ENCODE results near the gene NSD2.
"Not testable (repeated sequence)": the region's sequence is repeated elsewhere in the genome, so short reads cannot be mapped to it uniquely, and the experiment has no call there.

The NSD2 gene

DNA sequence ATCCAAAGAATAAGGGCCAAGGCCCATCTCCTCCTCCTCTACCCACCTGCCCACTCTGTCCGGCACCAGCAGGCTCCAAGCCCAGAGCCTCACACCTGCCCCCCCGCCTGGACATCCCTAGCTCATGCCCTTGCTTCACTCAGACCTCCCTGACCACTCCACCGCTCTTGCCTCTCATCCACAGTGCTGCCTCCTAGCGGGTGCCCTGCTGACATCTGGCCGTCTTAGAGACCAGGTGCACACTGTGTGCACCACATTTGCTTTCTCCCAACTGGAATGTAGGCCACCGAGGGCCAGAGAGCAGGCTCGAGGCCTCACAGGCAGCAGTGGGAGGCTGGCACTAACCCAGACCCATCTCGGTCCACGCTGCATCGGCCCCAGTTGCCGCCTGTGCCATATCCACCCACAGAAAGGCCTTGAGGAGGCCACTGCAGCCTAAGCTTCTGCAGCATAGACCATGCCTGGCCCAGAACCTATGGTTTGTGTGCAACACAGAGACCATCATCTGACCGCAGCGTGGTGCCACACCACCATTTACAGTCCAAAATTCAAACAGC lies 28.8 kb upstream of the NSD2 start:
- no peak for DNase-seq (ENCODE audit: low spot score)

DNA sequence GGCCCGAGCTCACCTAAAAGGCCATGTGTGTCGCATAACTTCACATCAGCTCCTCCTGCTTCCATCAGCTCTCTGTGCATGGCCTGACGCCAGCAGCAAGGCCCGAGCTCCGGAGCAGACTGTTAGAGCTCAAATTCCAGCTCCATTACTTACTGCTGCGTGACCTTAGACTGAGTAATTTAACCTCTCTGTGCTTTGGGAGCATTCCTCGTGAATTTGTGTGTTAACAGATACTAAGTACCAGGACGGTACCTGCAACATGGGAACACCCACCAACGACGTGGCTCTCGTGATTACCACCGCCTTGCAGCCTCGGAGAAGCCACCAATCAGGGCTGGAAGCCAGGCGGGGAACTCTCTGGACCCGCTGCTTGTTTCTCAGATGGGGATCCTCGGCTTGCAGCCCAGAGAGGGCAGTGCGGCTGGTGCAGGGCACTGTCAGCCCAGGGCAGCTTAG lies 28.2 kb upstream of the NSD2 start:
- no peak for DNase-seq (ENCODE audit: low spot score)

DNA sequence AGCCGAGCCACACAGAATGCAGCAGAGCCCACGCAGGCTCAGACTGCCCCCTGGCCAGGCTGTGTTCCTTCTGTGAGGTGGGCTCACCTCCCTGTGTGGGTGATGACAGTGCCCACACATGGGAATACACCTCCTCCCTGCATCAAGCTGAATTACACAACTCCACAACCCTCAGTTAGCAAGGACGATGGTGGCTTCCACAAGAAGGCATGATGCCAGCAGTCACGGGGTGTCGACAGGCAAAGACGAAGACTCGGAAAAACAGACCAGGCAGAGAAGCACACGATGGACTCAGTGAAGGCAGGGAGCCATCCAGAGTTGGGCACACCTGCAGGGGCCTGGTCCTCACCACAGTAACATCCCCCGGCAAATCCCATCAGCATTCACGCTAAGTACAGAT lies 27.3 kb upstream of the NSD2 start:
- DNase-seq (ENCODE audit: low spot score): no peak

DNA sequence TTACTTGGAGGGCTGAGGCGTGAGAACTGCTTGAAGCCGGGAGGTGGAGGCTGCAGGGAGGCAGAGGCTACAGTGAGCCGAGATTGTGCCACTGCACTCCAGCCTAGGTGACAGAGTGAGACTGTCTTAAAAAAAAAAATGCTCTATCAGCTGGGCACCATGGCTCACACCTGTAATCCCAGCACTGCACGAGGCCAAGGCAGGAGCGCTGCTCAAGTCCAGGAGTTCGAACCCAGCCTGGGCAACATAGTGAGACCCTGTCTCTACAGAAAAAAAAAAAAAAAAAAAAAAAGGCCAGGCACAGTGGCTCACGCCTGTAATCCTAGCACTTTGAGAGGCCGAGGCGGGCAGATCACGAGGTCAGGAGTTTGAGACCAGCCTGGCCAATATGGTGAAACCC lies 26.6 kb upstream of the NSD2 start:
- not testable (repeated sequence) for DNase-seq (ENCODE audit: low spot score)

DNA sequence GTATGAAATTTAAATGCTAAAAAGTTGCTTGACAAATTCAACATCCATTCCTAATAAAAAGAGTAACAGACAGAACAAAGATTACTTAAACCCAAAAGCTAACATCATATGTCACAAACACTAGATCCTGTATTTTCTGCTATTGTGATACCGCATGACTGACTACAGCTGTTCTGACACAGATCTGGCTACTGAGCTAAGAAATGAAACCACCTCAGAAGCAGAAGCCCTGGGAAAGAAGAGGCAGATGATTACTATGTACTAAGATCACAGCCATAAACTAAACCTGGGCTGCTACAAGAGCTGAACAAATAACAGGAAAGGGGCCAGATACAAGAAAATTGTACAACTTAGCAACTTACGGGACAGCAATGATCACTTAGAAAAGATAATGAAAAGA lies 24.6 kb upstream of the NSD2 start:
- no peak for DNase-seq (ENCODE audit: low spot score)

DNA sequence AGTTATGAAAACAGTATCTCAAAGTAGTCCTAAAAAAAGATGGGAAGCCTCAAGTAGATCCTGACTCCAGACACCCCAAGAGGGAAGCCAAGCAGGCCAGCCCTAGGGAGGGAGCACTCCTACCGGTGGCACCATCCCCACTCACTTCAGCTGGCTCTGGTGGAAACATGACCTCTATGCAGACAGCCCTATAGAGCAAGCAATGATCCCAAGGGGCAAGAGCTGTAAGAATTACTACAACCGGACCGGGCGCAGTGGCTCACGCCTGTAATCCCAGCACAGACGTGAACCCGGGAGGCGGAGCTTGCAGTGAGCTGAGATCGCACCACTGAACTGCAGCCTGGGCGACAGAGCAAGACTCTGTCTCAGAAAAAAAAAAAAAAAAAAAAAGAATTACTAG lies 20.9 kb upstream of the NSD2 start:
- no peak for DNase-seq (ENCODE audit: low spot score)

DNA sequence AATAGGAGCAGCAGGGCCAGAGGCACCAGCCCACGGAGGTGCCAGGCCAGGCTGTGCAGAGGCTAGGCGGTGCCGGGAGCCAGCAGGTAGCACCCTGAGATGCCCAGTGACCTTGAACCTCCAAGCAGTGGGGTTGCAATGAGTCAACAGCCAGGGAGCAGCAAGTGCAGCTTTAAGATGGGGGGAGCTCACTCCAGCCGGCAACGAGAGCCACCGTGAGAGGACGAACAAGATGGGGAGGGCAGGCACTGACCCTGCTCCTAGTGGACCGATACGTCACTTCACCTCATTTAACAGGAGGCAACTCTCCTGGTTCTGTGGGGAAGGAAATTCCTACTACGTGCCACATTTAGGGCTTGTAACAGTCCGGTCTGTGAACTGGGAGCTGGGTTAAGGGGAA lies 20.0 kb upstream of the NSD2 start:
- no peak for DNase-seq (ENCODE audit: low spot score)

DNA sequence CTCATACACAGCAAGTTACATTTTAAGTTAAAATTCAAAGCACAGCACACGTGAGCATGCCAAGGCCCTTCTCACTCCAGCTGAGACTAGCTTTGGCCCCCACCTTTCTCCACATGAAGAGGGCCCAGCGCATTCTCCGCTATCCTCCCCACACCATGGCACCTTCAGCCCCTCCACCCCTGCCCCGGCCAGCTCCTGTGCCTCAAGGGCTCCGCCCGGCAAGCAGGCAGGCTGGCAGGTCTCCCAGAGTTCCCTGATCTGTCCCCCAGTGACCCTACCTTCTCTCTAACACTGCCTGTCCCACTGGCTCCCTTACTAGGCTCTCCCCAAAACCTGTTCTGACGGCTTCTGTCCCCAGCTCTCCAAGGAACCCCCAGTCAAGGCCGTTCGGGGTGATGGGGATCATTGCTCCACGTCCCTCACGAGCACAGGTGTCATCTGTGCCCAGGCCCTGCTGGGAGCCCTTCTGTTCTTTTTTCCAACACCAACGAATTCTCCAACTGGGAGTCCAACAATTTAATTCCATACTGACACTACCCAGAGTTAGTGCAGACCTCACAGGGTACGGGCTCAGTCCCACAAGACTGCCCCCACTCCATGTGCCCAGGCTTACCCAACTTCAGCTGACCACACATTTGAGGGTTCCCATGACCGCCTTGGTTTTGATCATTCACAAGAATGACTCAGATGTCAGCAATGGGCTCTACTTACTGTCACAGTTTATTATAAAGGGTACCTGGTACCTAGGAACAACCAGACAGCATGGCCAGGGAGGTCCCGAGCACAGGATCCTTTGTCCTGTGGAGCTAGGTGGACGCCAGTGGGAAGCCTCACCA lies 19.4 kb upstream of the NSD2 start:
- no peak for DNase-seq (ENCODE audit: low spot score)

DNA sequence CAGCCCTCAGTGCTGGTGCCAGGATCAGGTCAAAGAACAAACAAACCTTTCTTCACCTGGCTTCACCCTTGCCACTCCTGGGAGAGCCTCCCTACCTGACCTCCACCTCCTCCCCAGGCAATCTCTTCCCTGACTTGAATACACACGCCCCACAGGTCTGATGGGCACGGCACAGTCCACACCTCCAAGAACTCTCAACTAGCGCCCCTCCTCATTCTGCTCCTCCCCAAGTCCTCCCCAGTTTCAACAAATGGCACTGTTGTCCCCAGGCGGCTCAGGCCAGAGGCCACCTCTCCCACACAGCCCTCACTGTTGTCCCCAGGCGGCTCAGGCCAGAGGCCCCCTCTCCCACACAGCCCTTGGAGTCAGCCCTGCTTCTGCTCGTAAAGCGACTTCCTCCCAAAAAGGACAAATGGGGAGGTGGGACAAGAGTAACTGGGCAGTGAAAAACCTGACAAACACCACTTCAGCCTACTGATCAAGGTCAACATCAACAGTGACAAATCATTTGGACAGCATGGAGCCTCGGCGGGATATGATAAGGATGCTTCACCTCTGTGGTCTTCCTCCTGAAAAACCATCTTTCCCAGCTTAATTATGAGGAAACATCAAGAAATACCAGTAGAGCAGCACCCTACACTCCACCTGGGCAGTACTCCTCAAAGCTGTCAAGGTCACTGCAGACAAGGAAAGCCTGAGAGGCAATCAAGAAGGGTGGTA lies 18.1 kb upstream of the NSD2 start:
- no peak for DNase-seq (ENCODE audit: low spot score)

DNA sequence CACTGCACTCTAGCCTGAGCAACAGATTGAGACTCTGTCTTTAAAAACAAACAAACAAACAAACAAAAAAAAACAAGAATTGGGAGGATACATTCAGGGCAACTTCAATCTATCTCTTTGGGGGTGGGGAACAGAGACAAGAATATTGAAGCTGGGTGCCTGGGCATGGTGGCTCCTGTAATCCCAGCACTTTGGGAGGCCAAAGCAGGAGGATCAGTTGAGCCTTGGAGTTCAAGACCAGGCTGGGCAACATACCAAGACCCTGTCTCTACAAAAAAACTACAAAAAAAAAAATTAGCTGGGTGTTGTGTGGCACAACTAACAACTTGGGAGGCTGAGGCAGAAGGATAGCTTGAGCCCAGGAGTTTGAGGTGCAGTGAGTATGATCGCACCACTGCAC lies 16.4 kb upstream of the NSD2 start:
- no peak for DNase-seq (ENCODE audit: low spot score)

DNA sequence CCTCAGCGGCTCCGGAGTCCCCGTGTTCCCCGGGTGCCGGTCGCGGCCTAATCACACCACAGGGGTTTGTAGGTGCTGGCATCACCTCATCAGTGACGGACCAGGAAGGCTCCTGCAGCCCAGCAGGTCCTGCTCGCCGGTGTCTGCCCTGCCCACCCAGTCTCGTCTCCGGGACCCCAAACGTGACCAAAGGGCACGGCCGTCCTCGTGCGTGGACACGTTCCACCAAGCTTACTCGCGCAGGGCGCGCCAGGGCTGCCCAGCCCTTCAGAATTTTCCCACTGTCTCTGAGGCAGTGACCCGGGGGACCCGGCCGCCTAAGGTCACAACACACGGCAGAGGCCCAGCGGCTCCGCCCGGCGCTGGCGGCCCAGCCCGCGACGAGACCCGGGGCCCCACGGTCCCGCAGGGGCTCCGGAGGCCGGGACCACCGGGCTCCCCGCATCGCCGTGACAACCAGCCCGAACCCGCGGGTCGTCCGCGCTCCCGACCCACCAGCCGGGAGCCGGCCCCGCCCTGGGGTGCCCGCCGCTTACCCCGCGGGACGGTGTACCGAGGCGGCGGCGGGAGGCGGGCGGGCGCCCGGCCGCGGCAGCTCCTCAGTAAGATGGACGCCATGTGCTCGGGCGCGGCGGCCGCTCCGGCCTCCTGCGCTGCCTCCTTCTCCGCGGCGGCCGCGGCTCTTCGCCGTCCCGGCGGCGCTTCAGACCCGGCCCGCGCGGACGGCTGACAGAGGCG lies 15.7 kb upstream of the NSD2 start:
- DNase-seq (ENCODE audit: low spot score): no peak

DNA sequence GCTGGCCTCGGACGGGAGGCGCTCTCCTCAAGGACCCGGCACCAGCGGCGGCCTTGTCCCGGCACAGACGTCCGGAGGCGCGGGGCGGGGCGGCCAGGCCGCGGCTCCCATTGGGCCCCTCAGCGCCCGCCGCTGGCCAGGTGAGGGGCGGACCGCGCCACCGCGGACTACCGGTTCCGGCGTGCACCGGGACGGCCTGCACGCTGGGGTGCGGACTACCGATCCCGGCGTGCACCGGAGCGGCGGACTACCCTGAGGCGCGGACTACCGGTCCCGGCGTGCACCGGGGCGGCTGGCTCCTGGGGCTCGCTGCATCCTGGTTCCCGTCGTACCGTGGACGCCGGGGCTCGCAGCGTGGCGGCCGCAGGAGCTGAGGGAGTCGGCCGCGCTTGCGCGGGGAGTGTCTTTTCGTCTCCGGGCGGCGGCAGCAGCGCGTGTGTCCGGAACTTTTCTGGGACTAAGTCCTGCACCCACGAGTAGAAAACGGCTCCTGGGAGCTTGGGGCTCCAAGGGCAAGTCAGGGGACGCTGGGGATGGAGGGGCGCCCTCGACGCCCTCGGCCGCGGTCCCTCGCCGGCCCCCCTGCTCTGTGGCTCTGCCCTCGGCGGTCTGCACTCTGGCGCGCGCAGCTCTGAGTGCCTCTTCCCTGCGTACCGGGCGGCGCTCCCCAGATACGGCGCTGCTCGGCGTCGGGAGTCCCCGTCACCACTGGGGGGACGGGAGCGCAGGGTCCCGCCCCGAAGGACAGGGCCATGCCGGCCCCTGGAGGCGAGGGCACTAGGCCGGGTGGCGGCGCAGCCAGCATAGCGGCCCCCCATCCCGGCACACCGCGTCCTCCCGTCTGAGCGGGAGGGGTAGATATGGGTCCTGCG lies 14.9 kb upstream of the NSD2 start, which contains the start of gene LETM1:
TSS of gene LETM1 (minus strand) at position 86 of the 872 bp plus-strand sequence. CDS start 206 bp downstream, outside the sequence.
- peak; percentile 93 for DNase-seq (ENCODE audit: low spot score)

DNA sequence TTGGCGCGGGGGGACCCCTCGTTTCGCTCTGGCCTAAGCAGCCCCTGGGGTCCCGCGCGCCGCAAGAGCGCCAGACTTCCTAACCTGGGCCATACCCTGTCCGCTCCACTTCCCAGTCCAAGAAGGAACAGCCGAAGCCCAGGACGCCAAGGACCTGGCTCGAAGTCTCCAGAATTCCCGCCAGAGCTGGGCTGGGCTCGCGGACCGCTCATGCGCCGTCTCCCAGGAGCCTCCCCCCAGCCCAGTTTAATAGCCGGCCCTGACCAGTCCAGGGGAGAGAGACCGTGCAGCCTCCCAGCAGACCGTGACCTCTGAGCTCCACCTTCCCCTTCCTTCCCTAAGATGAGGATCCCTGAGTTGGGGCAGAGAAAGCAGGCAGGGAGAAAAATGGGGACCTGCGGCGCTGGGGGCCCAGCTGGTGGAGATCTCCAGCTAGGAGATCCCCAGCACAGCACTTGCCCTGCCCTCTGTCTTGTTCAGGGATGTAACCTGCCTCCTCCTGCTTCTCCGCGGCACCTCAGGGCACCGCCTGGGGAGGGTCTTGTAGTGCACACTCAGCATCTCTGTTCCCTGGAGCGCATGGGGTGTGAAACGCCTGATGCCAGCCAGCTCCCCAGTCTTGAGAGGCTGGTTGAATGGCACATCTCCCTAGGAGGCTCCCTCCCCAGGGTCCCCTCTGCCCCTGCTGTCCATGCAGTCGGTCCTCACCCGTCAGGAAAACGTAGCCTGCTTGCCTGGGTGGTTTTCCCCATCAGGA lies 14.1 kb upstream of the NSD2 start:
- DNase-seq (ENCODE audit: low spot score): no peak

DNA sequence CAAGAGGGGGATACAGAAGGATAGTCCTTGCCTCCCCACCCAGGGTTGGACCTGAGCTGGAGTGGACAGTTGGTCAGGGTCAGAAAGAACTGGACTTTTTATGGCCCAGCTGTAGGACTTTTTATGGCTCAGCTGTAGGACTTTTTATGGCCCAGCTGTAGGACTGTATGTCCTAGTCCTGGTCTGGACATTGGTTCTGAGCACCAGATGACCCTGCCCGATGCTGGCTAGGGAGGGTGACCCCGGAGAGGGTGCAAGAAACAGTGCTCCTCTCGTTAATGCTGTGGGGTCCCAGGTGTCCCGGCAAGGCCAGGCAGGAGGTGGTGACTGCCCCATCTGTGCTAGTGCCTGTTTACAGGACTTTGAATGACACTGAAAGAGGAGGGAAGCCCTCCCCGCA lies 13.3 kb upstream of the NSD2 start:
- DNase-seq (ENCODE audit: low spot score): no peak

DNA sequence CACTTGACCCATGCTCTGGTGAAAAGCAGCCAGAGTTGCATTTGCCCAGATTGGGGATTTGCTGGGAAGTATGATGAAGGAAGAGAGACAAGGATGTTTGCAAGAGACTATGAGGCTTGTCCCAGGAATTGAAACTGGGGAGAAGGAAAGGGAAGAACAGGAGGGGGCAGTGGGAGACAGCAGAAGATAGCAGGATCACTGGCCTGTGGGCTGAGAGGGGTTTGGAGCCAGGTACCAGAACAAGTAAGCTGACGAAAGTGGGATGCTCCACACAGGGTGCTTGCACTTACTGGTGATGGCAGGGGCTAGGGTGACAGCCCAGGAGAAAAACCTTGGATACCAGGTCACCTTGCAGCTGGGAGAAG lies 11.8 kb upstream of the NSD2 start:
- DNase-seq (ENCODE audit: low spot score): no peak

DNA sequence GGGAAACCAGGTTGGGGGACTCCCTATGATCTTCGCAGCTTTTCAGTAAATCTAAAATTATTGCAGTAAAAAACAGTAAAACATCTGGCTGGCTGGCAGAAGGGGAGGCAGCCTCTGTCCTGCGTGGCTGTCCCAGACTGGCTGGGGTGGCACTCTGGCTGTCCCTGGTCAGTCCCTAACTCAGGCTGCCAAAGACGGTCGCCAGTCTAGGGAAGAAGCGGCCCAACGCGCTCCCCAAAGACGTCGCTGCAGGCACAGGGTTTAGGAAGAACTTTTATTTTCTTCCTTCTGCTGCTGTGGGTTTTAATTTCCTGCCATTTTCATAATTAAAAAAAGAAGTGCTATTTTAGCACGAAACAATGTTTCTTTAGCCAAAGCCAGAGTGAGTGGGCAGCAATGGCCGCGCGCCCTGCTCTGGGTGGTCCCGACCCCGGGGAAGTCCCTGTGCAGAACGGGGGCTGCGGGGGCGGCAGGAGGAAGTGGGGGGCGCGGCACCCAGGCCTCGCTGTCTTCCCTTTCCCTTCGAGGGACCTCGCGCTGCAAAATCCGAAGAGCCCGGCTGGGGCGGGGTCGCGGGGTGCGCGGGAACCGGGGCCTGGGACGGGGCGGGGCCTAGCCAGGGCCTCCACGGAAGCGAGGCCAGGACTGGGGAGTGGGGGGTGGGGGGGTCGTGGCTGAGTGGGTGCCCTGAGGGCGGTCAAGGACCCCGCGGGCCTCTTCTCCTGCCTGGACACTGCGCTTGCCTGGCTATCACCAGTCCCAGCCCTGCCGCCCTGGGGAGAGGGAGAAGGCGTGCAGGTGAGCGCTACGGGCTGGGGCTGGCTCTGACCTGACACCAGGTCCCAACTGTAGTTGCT lies 8.9 kb upstream of the NSD2 start:
- no peak for DNase-seq (ENCODE audit: low spot score)

DNA sequence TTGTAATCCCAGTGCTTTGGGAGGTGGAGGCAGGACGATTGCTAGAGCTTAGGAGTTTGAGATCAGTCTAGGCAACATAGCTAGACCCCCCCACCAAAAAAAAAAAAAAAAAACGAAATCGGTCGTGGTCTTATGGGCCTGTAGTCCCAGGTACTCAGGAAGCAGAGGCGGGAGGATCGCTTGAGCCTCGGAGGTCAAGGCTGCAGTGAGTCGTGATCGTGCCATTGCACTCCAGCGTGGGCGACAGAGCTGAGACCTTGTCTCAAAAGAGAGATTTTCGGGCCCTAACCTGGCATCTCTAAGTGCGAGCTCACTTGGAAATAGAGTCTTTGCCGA lies 8.3 kb upstream of the NSD2 start:
- no peak for DNase-seq (ENCODE audit: low spot score)

DNA sequence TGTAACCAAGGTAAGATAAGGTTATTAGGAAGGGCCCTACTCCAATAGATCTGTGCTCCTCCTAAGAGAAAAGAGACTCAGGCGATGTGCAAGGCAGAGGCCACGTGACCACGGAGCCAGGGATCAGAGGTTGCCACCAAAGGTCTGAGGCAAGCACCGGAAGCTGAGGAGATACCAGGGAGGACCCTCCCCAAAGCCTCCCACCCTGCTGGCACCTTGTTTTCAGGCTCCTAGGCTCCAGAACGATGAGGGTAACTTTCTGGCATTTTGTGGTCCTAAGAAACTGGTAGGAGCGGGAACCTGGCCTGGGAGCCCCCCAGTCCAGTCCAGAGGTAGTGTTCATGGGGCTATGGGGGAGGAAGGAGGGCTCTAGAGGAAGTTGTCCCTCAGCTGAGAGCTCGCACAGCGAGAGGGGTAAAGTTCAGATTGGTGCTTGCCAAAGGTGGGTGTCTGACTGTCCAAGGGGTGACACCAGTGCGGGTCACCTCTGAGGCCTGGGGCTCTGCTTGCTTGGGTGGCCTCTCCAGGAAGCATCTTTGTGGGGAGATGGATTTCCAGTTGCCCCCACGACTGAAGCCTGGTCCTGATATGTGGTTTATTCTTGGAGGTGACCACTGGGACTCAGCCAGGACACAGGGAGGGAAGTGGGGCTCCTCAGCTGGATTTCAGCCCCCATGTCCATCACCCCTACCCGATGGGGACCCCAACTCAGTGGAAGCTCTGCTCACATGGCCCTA lies 7.7 kb upstream of the NSD2 start:
- DNase-seq (ENCODE audit: low spot score): no peak
